NOMO-1 treated with dmso at 0.1 percent for 144 hours (cell line): ENCODE data around the gene NAA38.
"Not testable (repeated sequence)": the region's sequence is repeated elsewhere in the genome, so short reads cannot be mapped to it uniquely, and the experiment has no call there.

ENCODE experiments used
- DNase-seq: peaks from one replicate; lab custom pipeline; 2025; ENCODE audit not compliant: unreplicated experiment; lab: John Stamatoyannopoulos, UW

Gene NAA38

DNA sequence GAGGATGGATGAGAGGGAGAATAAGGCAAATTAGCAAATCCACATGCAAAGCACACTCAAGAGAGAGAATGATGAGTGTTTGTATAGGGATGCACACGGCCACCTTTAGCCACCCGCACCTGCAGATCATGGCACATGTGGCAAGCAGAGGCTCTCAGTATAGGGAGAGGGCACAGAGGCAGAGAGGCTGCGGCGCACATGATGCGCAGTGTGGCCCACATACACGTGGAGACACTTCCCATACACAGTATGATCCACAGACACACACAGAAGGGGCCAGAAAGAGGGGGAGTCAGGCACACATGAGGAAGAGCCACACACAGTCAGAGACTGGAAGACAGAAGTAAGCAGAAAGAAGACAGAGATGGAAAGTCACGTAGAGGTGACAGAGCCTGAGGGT is 24.7 kb upstream of the NAA38 start:
- DNase-seq: no peak

- DNase-seq: peak; percentile 29
These were observed 24.1 kb upstream of the NAA38 start for GRCh38 chr17:7881276-7882054.

DNA sequence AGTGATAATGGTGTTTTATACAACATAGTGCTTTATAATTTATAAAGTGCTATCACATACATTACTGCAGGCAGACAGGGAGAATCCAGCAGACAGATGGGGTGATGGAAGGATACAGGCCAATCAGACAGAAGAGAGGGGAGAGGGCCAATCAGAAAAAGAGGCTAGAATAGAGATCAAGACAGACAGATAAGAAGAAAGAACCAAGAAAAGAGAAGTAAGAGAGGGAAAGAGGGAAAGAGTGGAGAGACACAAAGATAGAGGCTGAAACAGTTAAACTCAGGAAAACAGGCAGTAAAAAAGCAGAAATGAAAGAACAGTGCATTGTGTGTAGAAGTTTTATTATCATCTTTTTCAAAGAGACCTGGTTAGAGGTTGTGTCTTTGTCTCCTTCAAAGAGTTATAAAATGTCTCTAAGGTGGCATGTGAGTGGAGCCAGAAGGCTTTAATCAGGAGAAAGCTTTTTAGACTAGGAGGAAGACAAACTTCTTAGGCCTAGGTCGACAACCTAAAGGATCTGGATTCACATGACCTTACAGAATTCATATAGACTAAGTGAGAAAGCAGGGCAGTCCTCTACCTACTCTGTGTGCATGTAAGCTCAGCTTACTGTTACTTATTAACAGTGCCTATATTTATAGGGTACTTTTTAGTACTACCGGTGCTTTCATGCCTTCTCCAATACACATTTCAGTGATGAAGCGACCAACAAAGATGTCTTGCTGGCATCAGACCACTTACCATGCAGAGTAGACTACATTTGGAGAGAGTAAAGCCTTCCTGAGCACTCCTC is 22.9 kb upstream of the NAA38 start:
- DNase-seq: peak; percentile 33

GRCh38 chr17:7878234-7878633 is 20.9 kb upstream of the NAA38 start:
- DNase-seq: no peak

DNA sequence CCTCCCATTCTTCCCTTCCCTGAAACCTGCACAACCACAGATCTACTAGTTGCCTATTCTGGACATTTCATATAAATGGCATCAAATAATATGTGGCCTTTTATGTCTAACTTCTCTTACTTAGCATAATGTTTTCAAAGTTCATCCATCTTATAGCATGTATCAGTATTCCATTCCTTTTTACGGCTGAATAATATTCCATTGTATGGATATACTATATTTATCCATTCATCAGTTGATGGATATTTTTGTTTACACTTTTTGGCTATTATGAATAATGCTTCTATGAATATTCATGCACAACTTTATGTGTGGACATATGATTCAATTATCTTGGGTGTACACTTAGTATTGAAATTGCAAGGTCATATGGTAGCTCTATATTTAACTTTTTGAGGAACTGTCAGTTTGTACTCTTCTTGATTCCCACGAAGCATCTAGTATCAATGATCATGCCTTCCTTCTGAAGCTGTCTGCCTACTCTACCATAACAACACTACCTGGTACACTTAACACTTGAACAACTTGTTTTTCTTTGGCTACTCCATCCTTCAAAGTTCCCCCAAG is 18.5 kb upstream of the NAA38 start:
- no peak for DNase-seq

GRCh38 chr17:7873051-7873450 is 15.7 kb upstream of the NAA38 start:
- DNase-seq: no peak

- DNase-seq: peak; percentile 61
These were observed 10.5 kb upstream of the NAA38 start for GRCh38 chr17:7867881-7868329.

DNA sequence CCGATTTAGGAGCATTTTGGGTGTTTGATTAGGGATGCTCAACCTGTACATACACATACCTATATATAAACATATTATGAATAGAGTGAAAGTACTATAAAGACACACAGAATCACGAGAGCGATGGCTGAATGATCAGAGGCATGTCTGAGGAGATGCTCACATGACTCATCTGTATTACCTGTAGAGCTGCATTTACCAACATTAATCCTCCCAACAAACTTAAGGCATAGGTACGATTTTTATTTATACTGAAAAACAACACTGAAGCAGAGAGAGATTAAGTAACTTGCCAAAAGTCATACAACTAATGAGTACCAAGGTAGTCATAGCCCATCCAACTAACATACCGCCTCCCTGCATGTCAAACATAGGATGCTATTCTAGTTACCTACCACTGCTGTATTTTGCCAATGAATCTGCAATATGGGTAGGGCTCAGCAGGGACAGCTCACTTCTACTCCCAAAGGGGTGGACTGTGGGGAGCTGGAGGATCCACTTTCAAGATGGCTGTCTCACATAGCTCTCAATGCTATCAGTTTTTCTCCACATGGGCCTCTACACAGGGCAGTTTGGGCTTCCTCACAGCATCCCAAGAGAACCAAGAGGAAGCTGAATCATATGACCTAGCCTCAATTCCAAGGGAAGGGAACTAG is 7.8 kb upstream of the NAA38 start:
- no peak for DNase-seq

GRCh38 chr17:7864384-7864783 is 7.0 kb upstream of the NAA38 start:
- not testable (repeated sequence) for DNase-seq

- DNase-seq: no peak
These were observed 5.5 kb upstream of the NAA38 start for GRCh38 chr17:7862692-7863437.

DNA sequence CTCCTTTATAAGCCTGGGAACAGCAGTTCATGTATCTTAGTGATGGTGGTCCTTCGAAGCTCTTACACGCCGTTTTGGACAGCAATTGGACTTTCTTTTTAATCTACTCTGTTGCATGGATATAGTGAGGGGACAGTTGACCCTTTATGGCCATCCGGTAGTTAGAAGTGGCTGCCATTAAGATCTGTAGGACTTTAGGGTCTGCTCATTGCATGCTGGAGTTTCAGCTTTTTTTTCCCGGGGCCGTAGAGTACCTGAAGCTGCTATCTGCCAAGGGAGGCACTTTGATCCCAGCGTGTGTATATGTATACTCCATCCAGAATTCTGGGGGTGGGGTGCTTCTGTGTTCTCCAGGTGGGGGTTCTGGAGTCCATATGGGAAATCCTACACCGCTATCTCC is 1.7 kb upstream of the NAA38 start:
- DNase-seq: no peak

DNA sequence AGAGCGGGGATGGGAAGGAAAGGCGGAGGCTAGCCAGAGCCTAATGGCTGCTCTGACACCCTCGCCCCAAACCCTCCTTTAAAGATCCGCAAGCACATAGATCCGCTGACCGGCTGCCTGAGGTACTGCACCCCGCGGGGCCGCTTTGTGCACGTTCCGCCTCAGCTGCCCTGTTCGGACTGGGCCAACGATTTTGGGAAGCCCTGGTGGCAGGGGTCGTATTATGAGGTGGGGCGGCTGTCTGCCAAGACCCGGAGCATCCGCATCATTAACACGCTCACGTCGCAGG is 1.1 kb upstream of the NAA38 start:
- DNase-seq: no peak

DNA sequence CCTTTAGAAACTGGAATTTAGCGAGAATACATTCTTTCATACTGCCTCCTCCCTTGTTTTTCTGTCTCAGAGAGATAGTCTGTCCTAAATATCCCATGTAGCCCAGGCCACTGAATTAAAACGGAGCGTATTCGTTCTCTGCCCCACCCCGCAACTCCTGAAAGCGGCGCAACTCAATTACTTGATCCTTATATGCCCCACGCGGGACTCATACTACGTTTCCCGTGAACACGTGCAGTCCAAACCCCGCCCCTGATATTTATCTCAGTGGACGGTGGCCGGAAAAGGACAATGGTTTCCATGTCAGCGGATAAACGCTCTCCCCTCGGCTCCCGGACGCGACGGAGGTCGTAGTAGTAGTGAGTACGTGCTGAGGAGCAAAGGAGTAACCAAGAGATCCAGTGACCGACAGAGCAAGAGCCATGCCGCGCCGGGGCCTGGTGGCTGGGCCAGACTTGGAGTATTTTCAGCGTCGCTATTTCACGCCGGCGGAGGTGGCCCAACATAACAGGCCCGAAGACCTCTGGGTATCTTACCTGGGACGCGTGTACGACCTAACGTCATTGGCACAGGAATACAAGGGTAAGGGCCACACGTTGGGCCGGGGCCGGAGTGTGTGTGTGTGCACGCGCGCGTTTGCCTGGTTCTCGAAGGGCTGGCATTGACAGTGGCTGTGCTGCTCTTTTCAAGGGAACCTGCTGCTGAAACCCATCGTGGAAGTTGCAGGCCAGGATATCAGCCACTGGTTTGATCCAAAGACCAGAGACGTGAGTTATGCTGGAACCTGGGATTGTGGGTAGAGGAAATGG is 558 bp upstream of the NAA38 start, which contains the start of gene CYB5D1:
TSS of gene CYB5D1 (plus strand) at position 291 of the 809 bp plus-strand sequence. CDS start at position 423, 132 bp downstream.
- peak; percentile 86 for DNase-seq

GRCh38 chr17:7856011-7856810 is 1.1 kb downstream of the NAA38 start:
- peak; percentile 57 for DNase-seq

GRCh38 chr17:7855660-7856010 is 1.7 kb downstream of the NAA38 start:
- DNase-seq: no peak

DNA sequence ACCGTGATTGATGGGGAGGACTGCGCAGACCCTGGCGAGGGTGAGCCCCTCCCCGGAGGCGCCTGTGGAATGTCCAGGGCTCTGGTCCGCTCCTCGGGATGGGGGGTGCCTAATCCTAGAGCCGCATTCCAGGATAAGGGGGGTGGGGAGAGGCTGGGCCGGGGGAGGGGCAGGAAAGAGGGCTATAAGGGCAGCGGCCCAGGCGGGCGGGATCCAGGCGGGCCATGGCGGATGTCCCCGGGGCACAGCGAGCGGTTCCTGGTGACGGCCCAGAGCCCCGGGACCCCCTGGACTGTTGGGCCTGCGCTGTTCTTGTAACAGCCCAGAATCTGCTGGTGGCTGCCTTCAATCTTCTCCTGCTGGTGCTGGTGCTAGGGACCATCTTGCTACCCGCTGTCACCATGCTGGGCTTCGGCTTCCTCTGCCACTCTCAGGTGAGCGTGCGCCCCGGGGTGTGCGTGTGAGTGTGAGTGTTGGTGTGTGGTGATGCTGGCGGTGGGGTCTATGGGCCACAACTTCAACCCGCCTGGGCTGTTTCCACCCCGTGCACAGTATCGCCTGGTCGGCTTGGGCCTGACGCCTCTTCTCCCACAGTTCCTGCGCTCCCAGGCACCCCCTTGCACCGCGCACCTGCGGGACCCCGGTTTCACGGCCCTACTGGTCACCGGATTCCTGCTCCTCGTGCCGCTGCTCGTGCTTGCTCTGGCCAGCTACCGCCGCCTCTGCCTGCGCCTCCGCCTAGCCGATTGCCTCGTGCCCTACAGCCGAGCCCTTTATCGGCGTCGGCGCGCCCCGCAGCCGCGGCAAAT is 2.3 kb downstream of the NAA38 start, which contains the start of gene TMEM88:
TSS of gene TMEM88 (plus strand) at position 216 of the 809 bp plus-strand sequence. CDS start at position 225, 9 bp downstream.
- no peak for DNase-seq

DNA sequence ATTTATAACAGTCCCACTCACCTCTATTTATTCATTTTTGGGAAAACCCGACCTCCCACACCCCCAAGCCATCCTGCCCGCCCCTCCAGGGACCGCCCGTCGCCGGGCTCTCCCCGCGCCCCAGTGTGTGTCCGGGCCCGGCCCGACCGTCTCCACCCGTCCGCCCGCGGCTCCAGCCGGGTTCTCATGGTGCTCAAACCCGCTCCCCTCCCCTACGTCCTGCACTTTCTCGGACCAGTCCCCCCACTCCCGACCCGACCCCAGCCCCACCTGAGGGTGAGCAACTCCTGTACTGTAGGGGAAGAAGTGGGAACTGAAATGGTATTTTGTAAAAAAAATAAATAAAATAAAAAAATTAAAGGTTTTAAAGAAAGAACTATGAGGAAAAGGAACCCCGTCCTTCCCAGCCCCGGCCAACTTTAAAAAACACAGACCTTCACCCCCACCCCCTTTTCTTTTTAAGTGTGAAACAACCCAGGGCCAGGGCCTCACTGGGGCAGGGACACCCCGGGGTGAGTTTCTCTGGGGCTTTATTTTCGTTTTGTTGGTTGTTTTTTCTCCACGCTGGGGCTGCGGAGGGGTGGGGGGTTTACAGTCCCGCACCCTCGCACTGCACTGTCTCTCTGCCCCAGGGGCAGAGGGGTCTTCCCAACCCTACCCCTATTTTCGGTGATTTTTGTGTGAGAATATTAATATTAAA is 3.1 kb downstream of the NAA38 start:
- DNase-seq: no peak

- no peak for DNase-seq
These were observed 3.7 kb downstream of the NAA38 start for GRCh38 chr17:7853691-7854038.
